HAP-1 (cell line): ENCODE results near the gene CDC42SE2.

Experiments used
- DNase-seq, 2 experiments: peaks; one replicate each; pipeline ENCODE4 v3.0.0-alpha.2; 2016 to 2020; ENCODE audit warnings: low spot score in 2 of 2
- H3K27me3 ChIP-seq: fragments of 250-450 bp; sonication (Bioruptor Pico); 2 replicates; pipeline ENCODE4 v1.5.1; 2020; ENCODE audit warnings: low read depth, mild to moderate bottlenecking, moderate library complexity
- H3K36me3 ChIP-seq: fragments of 250-450 bp; sonication (Bioruptor Pico); replicated peaks from 2 replicates; pipeline ENCODE4 v1.5.1; 2020; ENCODE audit warnings: mild to moderate bottlenecking
- H3K4me1 ChIP-seq: fragments of 250-450 bp; sonication (Bioruptor Pico); 2 replicates; pipeline ENCODE4 v1.5.1; 2020; ENCODE audit warnings: mild to moderate bottlenecking
- H3K4me3 ChIP-seq: fragments of 250-450 bp; sonication (Bioruptor Pico); 2 replicates; pipeline ENCODE4 v1.5.1; 2020; ENCODE audit warnings: mild to moderate bottlenecking, moderate library complexity
- H3K9me3 ChIP-seq: fragments of 250-450 bp; sonication (Bioruptor Pico); 2 replicates; pipeline ENCODE4 v1.5.1; 2020; ENCODE audit warnings: mild to moderate bottlenecking, moderate library complexity
- in situ Hi-C: fragments of 300-500 bp; cut with MboI; formaldehyde crosslinking; loops from 3 replicates; pipeline ENCODE4 v1.14.3; 2020; ENCODE audit warnings: low sequenced_read_pairs, inconsistent platforms, mixed read lengths

CDC42SE2 gene, protein sequence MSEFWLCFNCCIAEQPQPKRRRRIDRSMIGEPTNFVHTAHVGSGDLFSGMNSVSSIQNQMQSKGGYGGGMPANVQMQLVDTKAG

DNA sequence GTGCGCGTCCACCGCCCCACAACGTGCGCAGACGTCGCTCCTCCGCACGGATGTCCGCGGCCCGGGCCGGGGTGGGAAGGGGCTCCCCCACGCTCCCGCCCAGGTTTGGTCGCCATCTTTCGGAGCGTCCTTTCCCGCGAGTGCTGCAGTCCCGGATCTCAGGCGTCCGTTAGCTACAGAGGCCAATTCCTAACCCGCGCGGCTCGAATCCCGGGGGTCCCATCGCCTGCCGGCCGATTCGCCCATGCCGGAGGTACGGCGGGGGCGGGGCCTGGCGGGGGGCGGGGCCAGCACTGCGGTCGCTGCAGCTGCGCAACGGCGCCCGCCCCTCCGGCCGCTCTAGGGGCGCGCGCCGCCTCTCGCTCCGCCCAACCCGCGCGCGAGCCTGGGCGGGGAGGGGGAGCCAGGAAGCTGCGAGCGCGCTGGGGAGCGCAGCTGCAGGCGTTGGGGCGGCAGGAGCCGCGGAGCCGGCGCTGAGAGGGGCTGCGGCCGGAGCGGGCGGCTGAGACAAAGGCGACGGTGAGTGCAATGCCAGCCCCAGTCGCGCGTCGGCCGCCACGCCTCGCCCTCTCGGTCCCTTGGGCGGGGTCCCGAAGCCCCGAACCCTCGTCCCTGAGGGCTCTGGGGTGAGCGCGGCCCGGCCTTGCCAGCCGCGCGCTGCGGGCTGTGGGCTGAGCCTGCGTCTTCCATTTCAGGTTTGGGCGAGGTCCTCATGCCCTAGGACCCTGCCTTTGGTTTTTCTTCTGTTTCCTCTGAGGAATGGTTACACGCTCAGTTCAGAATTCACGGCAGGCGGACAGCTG, at the start of gene CDC42SE2:
Gene CDC42SE2 (plus strand): TSS at position 406 of the 803 bp plus-strand sequence. CDS start 95,441 bp downstream, outside the sequence.
- Histone ChIP-seq H3K36me3 (no peaks in the 10 kb centered on the region), H3K4me1 (peaks cover 16% of the 10 kb centered on the region), H3K4me3 (peak within 1 kb of the TSS; percentile 83), H3K27me3 (no peaks in the 10 kb centered on the region), H3K9me3 (no peaks in the 10 kb centered on the region)
- DNase-seq = peak; percentile 85 to 90
- in situ Hi-C loops = no loop called here

DNA sequence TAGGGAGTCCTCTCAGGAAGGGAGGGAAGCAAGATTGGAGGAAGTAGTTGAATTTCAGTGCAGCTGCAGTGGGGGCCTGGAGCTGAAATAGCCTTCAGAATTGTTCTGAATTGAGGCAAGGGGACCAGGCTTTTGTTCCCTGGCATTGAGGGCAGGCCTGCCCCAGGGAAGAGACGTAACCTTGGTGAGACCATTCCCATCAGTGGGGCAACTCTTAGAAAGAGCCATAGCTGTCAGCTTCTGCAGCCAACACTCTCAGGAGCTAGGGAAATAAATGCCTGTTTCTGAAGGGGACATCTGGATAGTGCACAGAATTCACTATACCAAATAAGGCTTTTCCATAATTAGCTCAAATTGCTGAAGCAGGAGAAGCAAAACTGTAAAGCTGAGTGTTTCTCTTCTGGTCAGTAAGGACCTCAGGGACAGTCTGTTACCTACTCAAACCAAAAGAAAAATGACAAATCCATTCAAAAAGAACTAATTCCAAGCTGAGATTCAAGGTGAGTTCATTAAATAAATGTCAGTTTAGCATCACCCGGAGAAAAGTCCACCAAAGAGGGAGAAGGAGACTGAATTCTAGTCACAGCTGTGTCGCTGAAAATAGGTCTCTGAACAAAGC, 49.1 kb upstream of the CDC42SE2 start:
- H3K27me3 ChIP-seq = no peaks in the 10 kb centered on the region
- no peaks in the 10 kb centered on the region for H3K9me3 ChIP-seq
- H3K36me3 ChIP-seq = no peaks in the 10 kb centered on the region
- H3K4me1 ChIP-seq = peaks cover 10% of the 10 kb centered on the region
- DNase-seq = no peak
- no peak overlapping the region for H3K4me3 ChIP-seq
- in situ Hi-C loops = no loop called here

DNA sequence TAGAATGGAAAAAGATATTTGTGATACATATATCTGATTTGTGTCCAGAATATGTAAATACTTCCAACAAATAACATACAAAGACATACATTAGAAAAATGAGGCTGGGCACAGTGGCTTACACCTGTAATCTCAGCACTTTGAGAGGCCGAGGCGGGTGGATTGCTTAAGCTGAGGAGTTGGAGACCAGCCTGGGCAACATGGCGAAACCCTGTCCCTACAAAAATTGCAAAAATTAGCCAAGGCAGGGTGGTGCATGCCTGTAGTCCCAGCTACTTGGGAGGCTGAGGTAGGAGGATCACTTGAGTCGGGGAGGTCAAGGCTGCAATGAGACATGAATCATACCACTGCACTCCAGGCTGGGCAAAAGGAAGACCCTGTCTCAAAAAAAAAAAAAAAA, 46.1 kb upstream of the CDC42SE2 start:
- no peak for DNase-seq
- Histone ChIP-seq H3K27me3 (no peaks in the 10 kb centered on the region), H3K36me3 (no peaks in the 10 kb centered on the region), H3K4me3 (no peak overlapping the region), H3K4me1 (no peaks in the 10 kb centered on the region), H3K9me3 (no peaks in the 10 kb centered on the region)
- in situ Hi-C loops = no loop called here

DNA sequence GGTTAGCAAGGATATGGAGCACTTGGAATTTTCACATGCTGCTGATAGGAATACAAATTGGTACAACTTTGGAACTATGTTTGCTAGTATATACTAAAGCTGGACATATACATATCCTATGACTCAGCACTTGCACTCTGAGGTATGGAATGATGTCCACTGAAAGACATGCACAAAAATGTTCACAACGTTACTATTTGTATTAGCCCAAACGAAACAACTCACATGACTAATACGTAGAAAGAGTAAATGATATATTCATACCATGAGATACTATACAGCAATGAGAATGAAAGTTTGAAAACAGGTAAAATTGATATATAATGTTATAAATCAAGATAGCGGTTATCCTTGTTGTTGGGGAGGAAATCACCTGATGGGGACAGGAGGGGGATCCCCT, 45.5 kb upstream of the CDC42SE2 start:
- in situ Hi-C loops = no loop called here
- no peaks in the 10 kb centered on the region for H3K27me3 ChIP-seq
- H3K36me3 ChIP-seq = no peaks in the 10 kb centered on the region
- no peaks in the 10 kb centered on the region for H3K9me3 ChIP-seq
- DNase-seq = no peak
- H3K4me1 ChIP-seq = no peaks in the 10 kb centered on the region
- no peak overlapping the region for H3K4me3 ChIP-seq

DNA sequence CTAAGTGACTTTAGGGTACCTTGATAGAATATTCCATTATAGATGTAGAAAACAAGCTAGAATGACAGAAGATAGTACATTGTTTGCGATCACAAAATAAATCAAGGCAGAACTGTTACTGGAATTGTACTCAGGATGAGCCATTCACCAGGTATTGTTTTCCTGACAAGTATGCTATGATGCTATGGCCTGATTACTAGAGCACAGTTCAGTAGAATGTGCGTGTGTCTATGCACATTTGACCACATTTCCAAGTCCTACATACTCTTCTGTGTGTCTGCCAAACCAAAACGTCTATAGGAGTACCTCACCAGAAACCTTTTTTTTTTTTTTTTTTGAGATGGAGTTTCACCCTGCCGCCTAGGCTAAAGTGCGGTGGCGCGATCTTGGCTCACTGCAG, 43.3 kb upstream of the CDC42SE2 start:
- H3K36me3 ChIP-seq = no peaks in the 10 kb centered on the region
- in situ Hi-C loops = no loop called here
- H3K4me1 ChIP-seq = no peaks in the 10 kb centered on the region
- no peaks in the 10 kb centered on the region for H3K9me3 ChIP-seq
- no peak overlapping the region for H3K4me3 ChIP-seq
- H3K27me3 ChIP-seq = no peaks in the 10 kb centered on the region
- no peak for DNase-seq

DNA sequence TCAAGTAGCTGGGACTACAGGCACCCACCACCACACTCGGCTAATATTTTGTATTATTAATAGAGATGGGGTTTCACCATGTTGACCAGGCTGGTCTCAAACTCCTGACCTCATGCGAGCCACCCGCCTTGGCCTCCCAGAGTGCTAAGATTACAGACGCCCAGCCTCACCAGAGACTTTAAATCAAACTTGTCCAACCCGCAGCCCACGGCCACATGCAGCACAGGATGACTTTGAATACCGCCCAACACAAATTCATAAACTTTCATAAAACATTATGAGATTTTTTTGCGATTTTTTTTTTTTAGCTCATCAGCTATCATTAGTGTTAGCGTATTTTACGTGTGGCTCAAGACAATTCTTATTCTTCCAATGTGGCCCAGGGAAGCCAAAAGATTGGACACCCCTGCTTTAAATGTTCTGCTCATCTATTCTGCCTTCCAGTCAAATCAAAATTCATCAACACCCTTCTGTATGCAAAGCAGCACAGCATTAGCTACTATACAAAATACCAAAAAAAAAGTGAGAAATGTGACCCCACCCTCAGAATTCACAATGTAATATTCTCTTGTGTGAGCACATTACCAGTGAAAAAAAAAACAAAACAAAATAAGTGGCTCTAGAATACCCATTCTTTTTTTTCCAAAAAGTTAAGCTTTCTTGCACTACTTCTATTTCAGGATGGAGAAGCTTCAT, 42.7 kb upstream of the CDC42SE2 start:
- H3K36me3 ChIP-seq = no peaks in the 10 kb centered on the region
- no peaks in the 10 kb centered on the region for H3K9me3 ChIP-seq
- DNase-seq = no peak
- in situ Hi-C loops = no loop called here
- no peaks in the 10 kb centered on the region for H3K27me3 ChIP-seq
- no peaks in the 10 kb centered on the region for H3K4me1 ChIP-seq
- no peak overlapping the region for H3K4me3 ChIP-seq

DNA sequence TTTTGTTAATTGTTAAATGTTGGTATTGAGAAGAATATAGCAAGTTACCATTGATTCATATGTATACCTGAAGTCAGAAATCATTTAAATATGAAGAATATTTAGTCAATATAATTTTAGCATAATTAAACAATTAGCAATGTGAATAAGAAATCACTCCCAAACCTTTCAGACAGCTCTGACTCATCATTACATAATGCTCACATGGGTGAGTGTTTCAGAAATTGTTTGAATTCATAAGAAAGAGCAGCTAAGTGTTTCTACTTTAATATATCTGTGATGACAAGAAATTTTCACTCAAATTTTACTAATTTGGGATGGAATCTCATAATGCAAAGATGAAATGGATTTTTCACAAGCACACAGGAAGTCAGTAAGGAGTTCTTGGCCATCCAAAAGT, 42.0 kb upstream of the CDC42SE2 start:
- Histone ChIP-seq H3K27me3 (no peaks in the 10 kb centered on the region), H3K4me3 (no peak overlapping the region), H3K4me1 (no peaks in the 10 kb centered on the region), H3K36me3 (no peaks in the 10 kb centered on the region), H3K9me3 (no peaks in the 10 kb centered on the region)
- in situ Hi-C loops = no loop called here
- DNase-seq = no peak

DNA sequence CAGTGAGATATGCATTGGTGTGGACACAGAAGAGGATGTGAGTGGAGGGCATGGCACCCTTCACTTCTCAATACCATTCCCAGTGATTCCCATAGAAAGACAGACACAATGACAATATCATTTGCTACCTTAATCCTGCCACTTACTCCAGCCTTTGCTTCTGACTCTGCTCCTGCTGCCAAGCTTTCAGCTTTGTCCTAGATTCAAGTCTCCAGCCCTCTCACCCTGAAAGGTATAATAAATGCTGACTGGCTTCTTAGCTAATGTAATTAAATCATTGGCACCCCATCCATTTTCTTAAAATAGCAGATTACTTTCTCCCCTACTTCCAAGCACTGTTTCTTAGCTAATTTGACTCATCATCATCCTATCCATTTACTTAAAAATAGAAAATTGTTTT, 41.1 kb upstream of the CDC42SE2 start:
- H3K4me1 ChIP-seq = no peaks in the 10 kb centered on the region
- no peak overlapping the region for H3K4me3 ChIP-seq
- in situ Hi-C loops = no loop called here
- DNase-seq = no peak
- no peaks in the 10 kb centered on the region for H3K36me3 ChIP-seq
- no peaks in the 10 kb centered on the region for H3K9me3 ChIP-seq
- no peaks in the 10 kb centered on the region for H3K27me3 ChIP-seq

DNA sequence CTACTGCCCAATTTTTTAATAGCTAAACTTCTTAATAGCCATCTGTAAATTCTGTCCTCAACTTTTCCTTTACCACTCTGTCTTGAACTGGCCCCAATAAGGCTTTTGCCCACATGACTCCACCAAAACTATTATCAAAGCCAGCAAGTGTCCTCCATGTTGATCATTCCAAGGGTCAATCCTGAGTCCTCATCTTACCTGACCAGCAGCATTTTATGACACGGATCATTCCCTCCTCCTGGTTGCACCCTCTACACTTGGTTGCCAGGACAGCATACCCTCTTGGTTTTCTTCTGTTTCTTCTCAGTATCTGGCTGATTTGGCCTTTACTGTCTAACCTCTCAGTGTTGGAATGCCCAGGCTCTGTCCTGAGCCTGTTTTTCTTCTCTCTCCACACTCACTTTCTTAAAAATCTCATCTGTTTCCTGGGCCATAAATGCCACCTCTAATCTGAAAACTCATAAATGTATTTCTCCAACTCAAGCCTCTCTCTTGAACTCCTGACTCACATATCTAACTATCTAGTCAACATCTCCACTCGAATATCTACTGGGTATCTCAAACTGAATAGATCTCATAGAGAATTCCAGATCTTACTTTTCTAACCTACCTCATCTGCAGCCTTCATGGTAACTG, 40.0 kb upstream of the CDC42SE2 start:
- H3K4me1 ChIP-seq = no peaks in the 10 kb centered on the region
- DNase-seq = no peak
- no peaks in the 10 kb centered on the region for H3K27me3 ChIP-seq
- no peaks in the 10 kb centered on the region for H3K9me3 ChIP-seq
- no peak overlapping the region for H3K4me3 ChIP-seq
- in situ Hi-C loops = no loop called here
- H3K36me3 ChIP-seq = no peaks in the 10 kb centered on the region

DNA sequence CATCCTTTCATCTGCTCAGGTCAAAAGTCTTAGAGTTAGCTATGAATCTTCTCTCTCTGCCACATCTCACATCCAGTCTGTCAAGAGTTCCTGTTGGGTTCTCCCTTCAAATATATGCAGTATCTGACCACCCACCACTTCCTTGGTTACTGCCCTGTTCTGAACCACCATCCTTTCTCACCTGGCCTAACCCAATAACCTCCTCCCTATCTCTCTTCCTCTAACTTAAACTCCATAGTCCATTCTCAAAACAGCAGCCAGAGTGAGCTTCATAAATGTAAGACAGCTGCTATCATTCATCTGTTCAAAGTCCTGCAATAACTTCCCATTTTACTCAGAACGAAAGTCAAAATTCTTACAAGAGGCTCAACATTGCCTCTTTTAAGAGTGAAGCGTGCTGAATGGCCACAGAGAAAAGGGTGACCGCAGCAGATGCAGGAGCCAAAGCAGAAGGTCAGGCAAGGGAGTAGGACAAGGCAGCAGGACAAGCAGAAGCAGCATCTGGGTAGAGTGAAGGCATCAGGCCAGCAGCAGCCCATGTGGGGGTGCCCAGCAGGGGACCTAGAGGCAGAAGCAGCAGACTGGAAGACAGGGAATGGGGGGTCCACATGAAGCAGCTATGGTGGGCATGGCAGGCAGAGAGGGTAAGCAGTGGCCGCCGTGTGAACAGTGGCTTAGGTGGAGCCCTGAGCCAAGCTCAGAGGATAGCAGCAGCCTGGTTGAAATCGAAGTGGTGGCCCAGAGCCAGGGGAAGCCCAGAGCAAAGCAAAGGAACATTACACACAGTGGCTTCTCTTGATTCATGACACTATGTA, 39.3 kb upstream of the CDC42SE2 start:
- H3K9me3 ChIP-seq = no peaks in the 10 kb centered on the region
- in situ Hi-C loops = no loop called here
- H3K4me1 ChIP-seq = no peaks in the 10 kb centered on the region
- no peak for DNase-seq
- H3K4me3 ChIP-seq = no peak overlapping the region
- no peaks in the 10 kb centered on the region for H3K27me3 ChIP-seq
- no peaks in the 10 kb centered on the region for H3K36me3 ChIP-seq

DNA sequence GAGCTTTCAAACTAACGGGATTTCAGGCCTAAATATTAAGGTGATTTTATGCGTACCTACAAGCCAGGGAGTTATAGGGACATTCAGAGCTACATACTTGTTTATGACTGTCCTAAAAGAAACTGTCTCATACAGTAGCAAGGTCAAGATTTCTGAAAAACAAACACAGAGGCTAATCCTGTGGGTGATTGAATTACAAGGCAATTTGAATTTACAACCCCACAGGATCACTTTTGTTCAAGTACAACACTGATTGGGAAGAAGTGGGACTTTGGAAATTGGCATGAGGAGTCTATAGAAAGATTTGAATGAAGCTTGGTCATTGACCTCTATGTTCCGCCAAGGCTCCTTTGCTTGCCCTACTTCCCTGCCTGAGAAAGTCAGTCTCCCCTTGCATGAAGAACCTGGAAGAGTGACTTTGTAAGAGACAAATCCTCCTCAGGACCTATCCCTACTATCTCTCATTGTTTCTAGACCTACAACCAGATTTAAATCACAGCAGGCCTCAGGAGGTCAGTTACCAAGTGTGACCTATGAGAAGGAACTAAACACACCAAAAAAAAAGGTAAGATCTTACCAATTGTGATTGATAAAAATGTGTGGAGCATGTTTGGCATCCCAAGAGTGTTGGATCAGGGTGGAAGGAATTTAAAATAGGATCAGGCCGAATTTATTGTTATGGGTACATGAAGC, 38.4 kb upstream of the CDC42SE2 start:
- peak in 1 of 2 experiments; percentile 20 for DNase-seq
- H3K4me1 ChIP-seq = no peaks in the 10 kb centered on the region; the same call in 1 of the 2 replicates
- H3K4me3 ChIP-seq = no peak overlapping the region
- H3K36me3 ChIP-seq = no peaks in the 10 kb centered on the region
- in situ Hi-C loops = no loop called here
- no peaks in the 10 kb centered on the region for H3K9me3 ChIP-seq
- H3K27me3 ChIP-seq = no peaks in the 10 kb centered on the region

DNA sequence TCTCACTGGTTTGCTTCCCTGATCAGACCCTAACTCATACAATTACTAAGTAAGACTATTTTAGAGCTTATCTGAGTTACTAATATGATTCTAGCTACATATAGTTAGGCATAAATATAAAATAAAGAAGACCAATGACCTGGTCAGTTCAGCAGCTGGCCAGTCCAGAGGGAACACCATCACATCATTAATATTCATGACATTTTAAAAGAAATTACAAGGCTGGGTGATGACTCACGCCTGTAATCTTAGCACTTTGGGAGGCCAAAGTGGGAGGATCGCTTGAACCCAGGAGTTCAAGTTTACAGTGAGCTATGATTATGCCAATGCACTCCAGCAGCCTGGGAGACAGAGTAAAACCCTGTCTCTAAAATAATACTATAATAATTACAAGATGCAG, 37.0 kb upstream of the CDC42SE2 start:
- Histone ChIP-seq H3K36me3 (no peaks in the 10 kb centered on the region), H3K9me3 (no peaks in the 10 kb centered on the region), H3K27me3 (no peaks in the 10 kb centered on the region), H3K4me3 (no peak overlapping the region), H3K4me1 (peaks cover 3% of the 10 kb centered on the region; the same call in 1 of the 2 replicates)
- in situ Hi-C loops = no loop called here
- no peak for DNase-seq
